ENCODE measurements around the gene TEAD2. TPM values are rescaled to one million over a fixed set of nuclear protein-coding genes. Genes with fewer than 3 reads are reported as not detected.

TEAD2 gene
- not detected for total RNA-seq

DNA sequence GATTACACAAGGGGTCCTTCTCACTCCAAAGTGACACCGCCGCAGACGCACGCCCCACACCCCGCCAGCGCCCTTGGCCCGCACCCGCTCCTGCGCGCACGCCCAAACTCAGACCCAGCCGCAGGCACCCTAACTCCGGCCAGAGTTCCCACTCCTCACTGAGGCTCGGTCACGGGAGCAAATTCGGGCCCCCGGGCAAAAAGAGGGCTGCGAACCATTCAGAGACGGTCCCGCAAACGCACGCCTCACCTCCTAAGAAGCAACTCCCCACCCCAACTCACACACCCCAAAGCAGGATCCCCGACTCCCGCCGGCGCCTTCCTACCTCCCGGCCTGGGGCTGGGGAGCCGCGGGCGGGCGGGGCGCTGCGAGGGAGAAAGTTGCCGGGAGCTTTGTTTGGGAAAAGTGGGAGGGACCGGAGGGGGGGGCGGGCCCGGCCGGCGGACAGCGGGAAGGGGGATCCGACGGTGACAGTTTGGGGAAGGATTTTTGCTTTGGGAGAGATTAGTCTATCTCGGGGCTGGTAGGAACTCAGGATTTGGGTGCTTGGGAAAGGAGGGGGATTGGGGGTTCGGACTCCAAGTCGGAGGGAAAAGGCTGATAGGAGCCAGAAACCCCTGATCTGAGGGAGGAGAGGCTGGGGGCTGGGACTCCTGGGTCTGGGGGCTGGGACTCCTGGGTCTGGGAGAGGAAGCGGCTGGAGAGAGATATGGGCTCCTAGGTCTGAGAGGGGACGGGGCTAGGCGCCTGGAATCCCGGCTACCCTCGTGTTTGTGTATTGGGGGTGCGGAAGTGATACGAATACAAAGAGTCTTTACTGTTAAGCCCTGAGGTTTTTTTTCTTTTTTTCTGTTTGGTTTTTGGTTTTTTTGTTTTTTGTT lies at the start of gene TEAD2:
TEAD2 (minus strand) TSS at position 369 of the 881 bp plus-strand sequence. CDS start 2,341 bp downstream, outside the sequence.
- DNase-seq (peak; percentile 34), ATAC-seq (no peak)
- H3K27me3 Mint-ChIP-seq = peaks cover 23% of the 10 kb centered on the region
- no peaks in the 10 kb centered on the region for H3K9me3 Mint-ChIP-seq (ENCODE audit: low read depth)
- H3K27ac Mint-ChIP-seq = no peak within 1 kb of the TSS
- intact Hi-C loops (cut with DNase I, micrococcal nuclease) = loop anchor here (2.0 kb wide), 1 partner anchor 27 kb away; the partner anchor contains the start of gene CD37 (in 2 of the 2)
- ChIA-PET CTCF (interaction anchor here (1.0 kb wide), 1 partner anchor 27 kb away, joined by 3 read pairs; the partner anchor contains the start of gene CD37), POLR2A (interaction anchor here (0.6 kb wide), 1 partner anchor 52 kb away, joined by 4 read pairs; no protein-coding TSS in a partner anchor)
- peaks cover 11% of the 10 kb centered on the region for H3K4me1 Mint-ChIP-seq
- no peaks in the 10 kb centered on the region for H3K36me3 Mint-ChIP-seq (ENCODE audit: low read depth)
- H3K4me3 Mint-ChIP-seq = peak within 1 kb of the TSS; percentile 15

DNA sequence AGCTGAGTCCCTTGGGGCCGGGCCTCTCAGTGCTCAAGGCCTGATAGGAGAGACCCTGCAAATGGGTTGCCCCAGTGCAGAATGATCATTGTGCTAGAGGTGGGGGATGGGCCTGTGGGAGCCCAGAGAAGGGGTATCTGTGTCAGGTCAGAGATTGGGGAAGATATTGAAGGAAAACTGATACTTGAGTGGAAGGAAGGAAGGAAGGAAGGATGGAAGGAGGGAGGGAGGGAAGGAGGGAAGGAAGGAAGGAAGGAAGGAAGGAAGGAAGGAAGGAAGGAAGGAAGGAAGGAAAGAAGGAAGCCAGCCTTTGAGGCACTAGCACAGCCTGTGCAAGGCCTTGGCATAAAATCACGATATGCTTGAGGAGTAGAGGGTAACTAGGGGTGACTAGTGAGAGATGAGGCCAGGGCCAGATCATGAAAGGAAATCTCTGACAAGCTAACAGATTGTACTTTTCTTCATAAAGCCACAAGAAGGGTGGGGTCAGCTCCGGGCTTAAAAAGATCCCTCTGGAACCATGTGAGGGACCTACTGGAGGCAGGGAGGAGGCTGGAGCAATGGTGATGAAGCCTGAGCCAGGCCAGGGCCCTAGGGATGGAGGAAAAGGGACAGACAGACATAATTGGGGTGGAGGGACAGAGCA lies 49.6 kb upstream of the TEAD2 start:
- DNase-seq (no peak), ATAC-seq (no peak)
- CTCF ChIA-PET = interaction anchor here (0.9 kb wide), 1 partner anchor 9 kb away, joined by 3 read pairs; no protein-coding TSS in a partner anchor
- H3K9me3 Mint-ChIP-seq (ENCODE audit: low read depth) = no peaks in the 10 kb centered on the region
- no peaks in the 10 kb centered on the region for H3K36me3 Mint-ChIP-seq (ENCODE audit: low read depth)
- H3K4me3 Mint-ChIP-seq = no peak overlapping the region
- peaks cover 52% of the 10 kb centered on the region for H3K4me1 Mint-ChIP-seq
- H3K27me3 Mint-ChIP-seq = no peaks in the 10 kb centered on the region
- H3K27ac Mint-ChIP-seq = peak overlapping the region; percentile 0
- POLR2A ChIA-PET = no interaction called here
- intact Hi-C loops (cut with DNase I, micrococcal nuclease) = no loop called here

GRCh38 chr19:49409441-49410029 lies 47.3 kb upstream of the TEAD2 start:
- Mint-ChIP-seq H3K4me1 (peaks cover 60% of the 10 kb centered on the region), H3K27ac (peak overlapping the region; percentile 83), H3K4me3 (peak overlapping the region; percentile 17), H3K27me3 (no peaks in the 10 kb centered on the region), H3K9me3 (ENCODE audit: low read depth) (no peaks in the 10 kb centered on the region), H3K36me3 (ENCODE audit: low read depth) (no peaks in the 10 kb centered on the region)
- intact Hi-C loops (cut with DNase I, micrococcal nuclease) = loop anchor here in 1 of 2 experiments (2.0 to 5.0 kb wide), 2 partner anchors 13 to 33 kb away; partner anchors contain the start of genes PTH2 and SLC17A7
- ChIA-PET POLR2A (interaction anchor here (0.5 to 0.6 kb wide), 2 partner anchors 29 to 1003 kb away, joined by 3 read pairs; no protein-coding TSS in a partner anchor), CTCF (interaction anchor here (0.5 to 3.2 kb wide), 10 partner anchors 10 to 642 kb away, joined by 3 to 12 read pairs (median 4); partner anchors contain the start of gene GFY)
- DNase-seq (no peak), ATAC-seq (peak; percentile 60)

- Mint-ChIP-seq H3K36me3 (ENCODE audit: low read depth) (no peaks in the 10 kb centered on the region), H3K9me3 (ENCODE audit: low read depth) (no peaks in the 10 kb centered on the region), H3K4me1 (peaks cover 60% of the 10 kb centered on the region), H3K27ac (peak overlapping the region; percentile 83), H3K27me3 (no peaks in the 10 kb centered on the region), H3K4me3 (peak overlapping the region; percentile 17)
- peak; percentile 20 for ATAC-seq
- no peak for DNase-seq
- intact Hi-C loops (cut with DNase I, micrococcal nuclease) = loop anchor here in 1 of 2 experiments (2.0 to 5.0 kb wide), 2 partner anchors 14 to 33 kb away; partner anchors contain the start of genes PTH2 and SLC17A7
- ChIA-PET POLR2A (interaction anchor here (0.5 to 0.6 kb wide), 2 partner anchors 28 to 1002 kb away, joined by 3 read pairs; no protein-coding TSS in a partner anchor), CTCF (interaction anchor here (0.5 to 3.2 kb wide), 11 partner anchors 10 to 642 kb away, joined by 3 to 12 read pairs (median 4); partner anchors contain the start of gene GFY)
Measured at GRCh38 chr19:49408816-49409440, 46.7 kb upstream of the TEAD2 start.

GRCh38 chr19:49407482-49408015 lies 45.3 kb upstream of the TEAD2 start:
- no peak for DNase-seq
- Mint-ChIP-seq H3K4me1 (peaks cover 67% of the 10 kb centered on the region), H3K9me3 (ENCODE audit: low read depth) (no peaks in the 10 kb centered on the region), H3K36me3 (ENCODE audit: low read depth) (no peaks in the 10 kb centered on the region), H3K27me3 (no peaks in the 10 kb centered on the region), H3K4me3 (peak overlapping the region; percentile 9), H3K27ac (peak overlapping the region; percentile 25)
- peak; percentile 63 for ATAC-seq
- CTCF ChIA-PET = interaction anchor here (0.7 to 0.9 kb wide), 3 partner anchors 11 to 114 kb away, joined by 3 read pairs; no protein-coding TSS in a partner anchor
- POLR2A ChIA-PET = no interaction called here
- intact Hi-C loops (cut with DNase I, micrococcal nuclease) = loop anchor here in 1 of 2 experiments (2.0 to 5.0 kb wide), 2 partner anchors 15 to 35 kb away; partner anchors contain the start of genes PTH2 and SLC17A7

DNA sequence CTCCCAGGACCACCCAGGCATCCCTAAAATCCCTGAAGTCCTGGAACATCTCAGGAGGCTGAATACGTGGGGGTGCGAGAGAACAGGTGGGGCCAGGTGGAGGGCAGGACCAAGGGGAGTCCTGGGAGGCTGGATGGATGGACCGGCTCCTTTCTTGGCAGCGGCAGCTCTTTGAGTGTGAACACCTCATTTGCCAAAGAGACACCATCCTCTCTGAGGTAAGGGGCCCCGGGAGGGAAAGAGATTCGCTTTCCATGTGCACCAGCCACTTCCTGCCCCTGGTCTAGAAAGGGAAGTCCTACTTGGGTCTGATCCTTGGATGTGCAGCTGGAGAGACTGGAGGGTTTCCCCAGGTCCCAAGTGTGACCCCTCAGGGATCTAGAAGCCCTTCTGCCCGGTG lies 44.9 kb upstream of the TEAD2 start:
- no peak overlapping the region for H3K4me3 Mint-ChIP-seq
- H3K4me1 Mint-ChIP-seq = peaks cover 64% of the 10 kb centered on the region
- H3K36me3 Mint-ChIP-seq (ENCODE audit: low read depth) = no peaks in the 10 kb centered on the region
- no peaks in the 10 kb centered on the region for H3K9me3 Mint-ChIP-seq (ENCODE audit: low read depth)
- no peak overlapping the region for H3K27ac Mint-ChIP-seq
- H3K27me3 Mint-ChIP-seq = no peaks in the 10 kb centered on the region
- intact Hi-C loops (cut with DNase I, micrococcal nuclease) = loop anchor here in 1 of 2 experiments (5.0 kb wide), 1 partner anchor 35 kb away; the partner anchor contains the start of gene SLC17A7
- ChIA-PET POLR2A (no interaction called here), CTCF (interaction anchor here (0.6 to 1.4 kb wide), 6 partner anchors 9 to 1160 kb away, joined by 3 to 6 read pairs (median 3); no protein-coding TSS in a partner anchor)
- ATAC-seq = no peak
- DNase-seq = no peak

DNA sequence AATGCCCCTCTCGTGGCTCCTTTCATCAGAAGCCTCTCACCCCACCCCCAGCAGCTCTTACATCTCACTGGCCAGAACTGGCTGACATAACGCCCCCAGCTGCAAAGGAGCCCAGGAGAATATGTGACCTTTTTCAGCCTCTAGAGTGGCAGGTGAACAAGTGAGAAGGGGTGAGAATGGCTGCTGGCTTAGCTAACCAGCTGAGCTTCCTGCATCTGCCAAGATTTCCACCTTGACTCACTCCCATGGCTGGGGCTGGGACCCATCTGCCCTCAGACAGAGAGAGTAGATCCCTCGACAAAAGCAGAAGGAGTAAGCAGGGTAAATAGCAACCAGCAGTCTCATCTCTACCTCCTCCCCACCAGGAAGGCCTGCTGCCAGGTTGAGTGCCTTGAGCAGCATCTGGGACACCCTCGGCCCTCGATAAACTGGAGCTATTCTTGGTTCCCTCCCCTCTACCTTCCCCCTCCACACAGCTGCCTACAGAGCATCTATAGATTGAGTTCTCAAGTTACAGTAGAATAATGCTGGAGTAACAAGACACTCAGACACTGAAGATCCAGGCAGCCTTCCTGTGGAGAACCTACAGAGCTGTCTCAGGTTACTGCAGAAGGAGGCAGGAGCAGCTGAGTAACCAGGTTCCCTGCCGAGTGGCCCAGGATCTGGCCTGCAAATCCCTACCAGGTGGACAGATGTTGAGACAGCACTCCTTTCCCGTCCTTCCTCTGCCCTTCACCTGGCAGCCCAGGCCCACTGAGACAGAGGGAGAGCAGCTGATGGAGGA lies 41.4 kb upstream of the TEAD2 start:
- intact Hi-C loops (cut with DNase I, micrococcal nuclease) = no loop called here
- H3K9me3 Mint-ChIP-seq (ENCODE audit: low read depth) = no peaks in the 10 kb centered on the region
- no peak overlapping the region for H3K4me3 Mint-ChIP-seq
- POLR2A ChIA-PET = interaction anchor here (0.8 kb wide), 1 partner anchor 48 kb away, joined by 3 read pairs; no protein-coding TSS in a partner anchor
- H3K36me3 Mint-ChIP-seq (ENCODE audit: low read depth) = no peaks in the 10 kb centered on the region
- CTCF ChIA-PET = interaction anchor here (0.6 to 1.7 kb wide), 2 partner anchors 11 to 732 kb away, joined by 3 to 7 read pairs; no protein-coding TSS in a partner anchor
- DNase-seq (no peak), ATAC-seq (peak; percentile 28)
- H3K27me3 Mint-ChIP-seq = no peaks in the 10 kb centered on the region
- peaks cover 36% of the 10 kb centered on the region for H3K4me1 Mint-ChIP-seq
- no peak overlapping the region for H3K27ac Mint-ChIP-seq

DNA sequence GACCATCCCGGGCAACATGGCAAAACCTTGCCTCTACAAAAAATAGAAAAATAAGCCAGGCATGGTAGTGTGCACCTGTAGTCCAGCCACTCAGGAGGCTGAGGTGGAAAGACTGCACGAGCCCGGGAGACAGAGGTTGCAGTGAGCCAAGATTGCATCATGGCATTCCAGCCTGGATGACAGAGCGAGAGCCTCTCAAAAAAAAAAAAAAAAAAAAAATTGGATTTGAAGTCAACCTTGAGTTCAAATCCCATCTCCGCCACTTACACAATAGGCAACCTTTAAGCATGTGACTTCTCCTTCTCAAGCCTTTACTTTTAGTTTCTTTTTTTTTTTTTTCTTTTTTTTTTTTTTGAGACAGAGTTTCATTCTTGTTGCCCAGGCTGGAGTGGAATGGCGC lies 37.8 kb upstream of the TEAD2 start:
- intact Hi-C loops (cut with DNase I, micrococcal nuclease) = no loop called here
- no peak for DNase-seq
- H3K9me3 Mint-ChIP-seq (ENCODE audit: low read depth) = no peaks in the 10 kb centered on the region
- ATAC-seq = no peak
- POLR2A ChIA-PET = interaction anchor here (0.6 kb wide), 1 partner anchor 149 kb away, joined by 3 read pairs; no protein-coding TSS in a partner anchor
- H3K27me3 Mint-ChIP-seq = no peaks in the 10 kb centered on the region
- CTCF ChIA-PET = no interaction called here
- H3K36me3 Mint-ChIP-seq (ENCODE audit: low read depth) = no peaks in the 10 kb centered on the region
- no peak overlapping the region for H3K4me3 Mint-ChIP-seq
- H3K27ac Mint-ChIP-seq = no peak overlapping the region
- peaks cover 21% of the 10 kb centered on the region for H3K4me1 Mint-ChIP-seq

GRCh38 chr19:49398931-49399330 lies 36.7 kb upstream of the TEAD2 start:
- no peak overlapping the region for H3K27ac Mint-ChIP-seq
- no peaks in the 10 kb centered on the region for H3K9me3 Mint-ChIP-seq (ENCODE audit: low read depth)
- peaks cover 21% of the 10 kb centered on the region for H3K4me1 Mint-ChIP-seq
- intact Hi-C loops (cut with DNase I, micrococcal nuclease) = no loop called here
- CTCF ChIA-PET = interaction anchor here (0.9 to 1.0 kb wide), 2 partner anchors 31 to 32 kb away, joined by 3 to 4 read pairs; no protein-coding TSS in a partner anchor
- no peak overlapping the region for H3K4me3 Mint-ChIP-seq
- POLR2A ChIA-PET = no interaction called here
- ATAC-seq (no peak), DNase-seq (no peak)
- no peaks in the 10 kb centered on the region for H3K27me3 Mint-ChIP-seq
- H3K36me3 Mint-ChIP-seq (ENCODE audit: low read depth) = no peaks in the 10 kb centered on the region

All from activated CD4-positive, alpha-beta T cell treated with anti-CD3 and anti-CD28 coated beads for 36 hours (primary cell).